ENCODE data around the gene MYO15A. TPM values are rescaled to one million over a fixed set of nuclear protein-coding genes. Genes with fewer than 3 reads are reported as not detected.
"Not testable (repeated sequence)": the region's sequence is repeated elsewhere in the genome, so short reads cannot be mapped to it uniquely, and the experiment has no call there.

MYO15A gene
- total and polyA plus RNA-seq, 2 experiments from 2014 or later = 2.4 to 2.8 TPM

GRCh38 chr17:18213666-18214270 is 105.2 kb downstream of the MYO15A start:
- WGBS (ENCODE audit: low lambda C conversion rate, missing lambda C conversion rate) = 67% methylated on average over 7 of the region's 7 CpGs
- Histone ChIP-seq H3K36me3 (replicated peaks; ENCODE audit: insufficient read depth, low read depth) (no peaks in the 10 kb centered on the region), H2AFZ (no peak overlapping the region), H3K4me1 (ENCODE audit: insufficient read depth) (no peaks in the 10 kb centered on the region), H3K4me2 (no peak overlapping the region), H3K27me3 (no peaks in the 10 kb centered on the region), H3K4me3 (no peak overlapping the region), H3K9me2 (replicated peaks; ENCODE audit: insufficient read depth) (no peaks in the 10 kb centered on the region), H3K27ac (no peak overlapping the region), H3K9me3 (ENCODE audit: low read depth) (no peaks in the 10 kb centered on the region), H4K20me1 (ENCODE audit: insufficient read depth, poor library complexity, severe bottlenecking) (no peaks in the 10 kb centered on the region), H3K79me2 (no peaks in the 10 kb centered on the region)
- no peak for TF ChIP-seq CTCF (IDR thresholded peaks at IDR 0.05; ENCODE audit: poor library complexity)
- no peak for TF ChIP-seq EZH2phosphoT487 (IDR thresholded peaks at IDR 0.05; ENCODE audit: low read depth, severe bottlenecking, unreplicated experiment)
- TF ChIP-seq EZH2 (IDR thresholded peaks at IDR 0.05; ENCODE audit: borderline replicate concordance) = no peak
- DNase-seq (ENCODE audit: low spot score) = no peak

DNA sequence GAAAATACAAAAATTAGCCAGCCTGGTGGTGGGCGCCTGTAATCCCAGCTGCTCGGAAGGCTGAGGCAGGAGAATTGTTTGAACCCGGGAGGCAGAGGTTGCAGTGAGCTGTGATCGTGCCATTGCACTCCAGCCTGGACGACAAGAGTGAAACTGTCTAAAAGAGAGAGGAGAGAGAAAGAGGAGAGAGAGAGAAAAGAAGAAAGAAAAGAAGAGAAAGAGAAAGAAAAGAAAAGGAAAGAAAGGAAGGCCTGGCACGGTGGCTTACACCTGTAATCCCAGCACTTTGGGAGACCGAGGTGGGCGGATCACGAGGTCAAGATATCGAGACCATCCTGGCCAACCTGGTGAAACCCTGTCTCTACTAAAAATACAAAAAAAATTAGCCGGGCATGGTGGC is 108.3 kb downstream of the MYO15A start:
- not testable (repeated sequence) for H3K4me2 ChIP-seq; H3K9me2 ChIP-seq (replicated peaks; ENCODE audit: insufficient read depth); H3K4me3 ChIP-seq; H3K79me2 ChIP-seq; H3K27me3 ChIP-seq; H3K36me3 ChIP-seq (replicated peaks; ENCODE audit: insufficient read depth, low read depth); DNase-seq (ENCODE audit: low spot score); H3K27ac ChIP-seq; H4K20me1 ChIP-seq (ENCODE audit: insufficient read depth, poor library complexity, severe bottlenecking); H2AFZ ChIP-seq; H3K9me3 ChIP-seq (ENCODE audit: low read depth); H3K4me1 ChIP-seq (ENCODE audit: insufficient read depth)
- 86% methylated on average over 11 of the region's 11 CpGs for WGBS (ENCODE audit: low lambda C conversion rate, missing lambda C conversion rate)

DNA sequence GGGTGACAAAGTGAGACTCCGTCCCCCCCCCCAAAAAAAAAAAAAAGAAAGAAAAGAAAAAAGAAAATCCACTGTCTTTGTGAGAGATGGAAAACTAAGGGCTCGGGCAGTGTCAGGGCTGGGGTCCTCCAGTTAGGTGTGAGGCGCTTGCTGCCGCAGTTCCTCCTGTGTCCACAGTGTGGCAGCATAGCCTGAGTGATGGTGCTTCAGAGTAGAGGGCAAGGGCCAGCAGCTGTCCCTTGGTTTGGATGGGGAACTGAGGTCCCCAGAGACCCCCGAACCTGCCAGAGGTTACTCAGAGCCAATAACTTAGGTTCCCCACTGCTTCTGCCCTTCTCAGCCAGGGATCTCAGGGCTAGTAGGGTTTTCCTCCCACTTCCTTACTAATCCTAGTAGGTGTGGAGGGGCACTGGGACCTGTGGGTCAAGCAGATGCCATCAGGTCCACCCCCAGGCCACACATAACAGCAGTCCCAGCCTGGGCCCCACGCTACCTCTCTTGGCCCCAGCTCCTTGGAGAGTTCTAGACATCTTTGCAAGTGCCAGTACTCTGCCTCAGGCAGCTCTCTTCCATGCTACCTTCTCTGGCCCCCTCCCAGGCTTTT is 109.0 kb downstream of the MYO15A start:
- H3K27ac ChIP-seq = no peak overlapping the region
- H3K9me2 ChIP-seq (replicated peaks; ENCODE audit: insufficient read depth) = no peaks in the 10 kb centered on the region
- H3K36me3 ChIP-seq (replicated peaks; ENCODE audit: insufficient read depth, low read depth) = no peaks in the 10 kb centered on the region
- TF ChIP-seq EZH2phosphoT487 (IDR thresholded peaks at IDR 0.05; ENCODE audit: low read depth, severe bottlenecking, unreplicated experiment) (no peak), EZH2 (IDR thresholded peaks at IDR 0.05; ENCODE audit: borderline replicate concordance) (no peak), CTCF (IDR thresholded peaks at IDR 0.05; ENCODE audit: poor library complexity) (peak; percentile 86)
- peak; percentile 80 for DNase-seq (ENCODE audit: low spot score)
- no peaks in the 10 kb centered on the region for H3K79me2 ChIP-seq
- 27% methylated on average over 5 of the region's 6 CpGs for WGBS (ENCODE audit: low lambda C conversion rate, missing lambda C conversion rate)
- H3K9me3 ChIP-seq (ENCODE audit: low read depth) = no peaks in the 10 kb centered on the region
- H3K27me3 ChIP-seq = no peaks in the 10 kb centered on the region
- no peaks in the 10 kb centered on the region for H3K4me1 ChIP-seq (ENCODE audit: insufficient read depth)
- no peak overlapping the region for H3K4me2 ChIP-seq
- H4K20me1 ChIP-seq (ENCODE audit: insufficient read depth, poor library complexity, severe bottlenecking) = no peaks in the 10 kb centered on the region
- no peak overlapping the region for H2AFZ ChIP-seq
- H3K4me3 ChIP-seq = no peak overlapping the region

GRCh38 chr17:18218756-18219415 is 110.3 kb downstream of the MYO15A start:
- H3K9me2 ChIP-seq (replicated peaks; ENCODE audit: insufficient read depth) = no peaks in the 10 kb centered on the region
- H3K4me3 ChIP-seq = no peak overlapping the region
- H3K79me2 ChIP-seq = no peaks in the 10 kb centered on the region
- H2AFZ ChIP-seq = no peak overlapping the region
- peaks cover 1% of the 10 kb centered on the region for H3K4me1 ChIP-seq (ENCODE audit: insufficient read depth)
- H3K36me3 ChIP-seq (replicated peaks; ENCODE audit: insufficient read depth, low read depth) = no peaks in the 10 kb centered on the region
- TF ChIP-seq EZH2phosphoT487 (IDR thresholded peaks at IDR 0.05; ENCODE audit: low read depth, severe bottlenecking, unreplicated experiment) = no peak
- TF ChIP-seq CTCF (IDR thresholded peaks at IDR 0.05; ENCODE audit: poor library complexity) = no peak
- no peak for TF ChIP-seq EZH2 (IDR thresholded peaks at IDR 0.05; ENCODE audit: borderline replicate concordance)
- no peak overlapping the region for H3K27ac ChIP-seq
- H3K27me3 ChIP-seq = no peaks in the 10 kb centered on the region
- DNase-seq (ENCODE audit: low spot score) = no peak
- H3K4me2 ChIP-seq = no peak overlapping the region
- no peaks in the 10 kb centered on the region for H3K9me3 ChIP-seq (ENCODE audit: low read depth)
- WGBS (ENCODE audit: low lambda C conversion rate, missing lambda C conversion rate) = 71% methylated on average over 4 of the region's 4 CpGs
- H4K20me1 ChIP-seq (ENCODE audit: insufficient read depth, poor library complexity, severe bottlenecking) = no peaks in the 10 kb centered on the region

Data from hepatocyte (in vitro differentiated cells).